DOHH2 (cell line): Measurements from ENCODE around the gene MTG1.

Experiments used
- H3F3A ChIP-seq: fragments of 200-600 bp; sonication (generic), shearing (Covaris generic); 2 replicates; pipeline ENCODE4 v1.6.0; 2016; ENCODE audit warnings: antibody characterized with exemption, mild to moderate bottlenecking; ENCODE audit not compliant: control insufficient read depth, insufficient read depth
- H3K27ac ChIP-seq: fragments of 200-600 bp; sonication (generic); 2 replicates; pipeline ENCODE4 v1.5.1; 2014; ENCODE audit warnings: low read depth, mild to moderate bottlenecking, low read length, moderate library complexity
- H3K27me3 ChIP-seq: fragments of 200-600 bp; sonication (generic); 2 replicates; pipeline ENCODE4 v1.6.1; 2014; ENCODE audit warnings: mild to moderate bottlenecking, low read length, mixed read lengths; ENCODE audit not compliant: control insufficient read depth
- H3K36me3 ChIP-seq: fragments of 200-600 bp; sonication (generic); 2 replicates; pipeline ENCODE4 v1.6.1; 2014; ENCODE audit warnings: mild to moderate bottlenecking, low read length, moderate library complexity, mixed read lengths; ENCODE audit not compliant: control insufficient read depth
- H3K4me1 ChIP-seq: fragments of 200-600 bp; sonication (generic); 2 replicates; pipeline ENCODE4 v1.6.1; 2014; ENCODE audit warnings: mild to moderate bottlenecking, low read length, mixed read lengths; ENCODE audit not compliant: control insufficient read depth
- H3K4me2 ChIP-seq: fragments of 200-600 bp; sonication (generic); 2 replicates; pipeline ENCODE4 v1.6.0; 2014; ENCODE audit warnings: mild to moderate bottlenecking, low read length, moderate library complexity
- H3K4me3 ChIP-seq: fragments of 200-600 bp; sonication (generic); 2 replicates; pipeline ENCODE4 v1.5.1; 2014; ENCODE audit warnings: mild to moderate bottlenecking, low read length, mixed read lengths
- H3K79me2 ChIP-seq: fragments of 200-600 bp; sonication (generic); 2 replicates; pipeline ENCODE4 v1.6.1; 2014; ENCODE audit warnings: mild to moderate bottlenecking, low read length, mixed read lengths; ENCODE audit not compliant: control insufficient read depth
- H3K9me2 ChIP-seq: fragments of 200-600 bp; sonication (generic); replicated peaks from 2 replicates; pipeline ENCODE4 v1.6.1; 2014; ENCODE audit warnings: mild to moderate bottlenecking, low read length, mixed read lengths; ENCODE audit not compliant: control insufficient read depth
- H3K9me3 ChIP-seq: fragments of 200-600 bp; sonication (generic); 2 replicates; pipeline ENCODE4 v1.6.1; 2014; ENCODE audit warnings: antibody characterized with exemption, low read length, mixed read lengths; ENCODE audit not compliant: control insufficient read depth, insufficient read depth
- H4K20me1 ChIP-seq: fragments of 200-600 bp; sonication (generic); 2 replicates; pipeline ENCODE4 v1.6.0; 2014; ENCODE audit warnings: low read depth, mild to moderate bottlenecking, antibody characterized with exemption, low read length, moderate library complexity; ENCODE audit not compliant: control insufficient read depth, insufficient read depth
- CTCF ChIP-seq: fragments of 200-600 bp; sonication (generic); IDR thresholded peaks from one replicate; pipeline ENCODE4 v1.5.1; 2014; ENCODE audit warnings: antibody characterized with exemption, mild to moderate bottlenecking, low read depth, low read length; ENCODE audit not compliant: poor library complexity, severe bottlenecking
- EZH2phosphoT487 ChIP-seq: fragments of 200-600 bp; sonication (generic); IDR thresholded peaks from 2 replicates; pipeline ENCODE4 v1.6.1; 2017; ENCODE audit warnings: borderline replicate concordance, mild to moderate bottlenecking, antibody characterized with exemption, low read length, moderate library complexity, mixed read lengths

MTG1 gene

GRCh38 chr10:133368153-133368552 is 25.8 kb upstream of the MTG1 start:
- Histone ChIP-seq H3K36me3 (peaks cover 15% of the 10 kb centered on the region; the same call in 1 of the 2 replicates), H3K9me2 (no peaks in the 10 kb centered on the region), H3K9me3 (no peaks in the 10 kb centered on the region), H3K4me1 (peaks cover 5% of the 10 kb centered on the region), H3K27me3 (no peaks in the 10 kb centered on the region), H3K79me2 (no peaks in the 10 kb centered on the region), H3K27ac (no peak overlapping the region), H4K20me1 (no peaks in the 10 kb centered on the region), H3K4me3 (no peak overlapping the region), H3K4me2 (no peak overlapping the region), H3F3A (no peaks in the 10 kb centered on the region)
- TF ChIP-seq EZH2phosphoT487, result no peak
- no peak for TF ChIP-seq CTCF

GRCh38 chr10:133370030-133370786 is 23.7 kb upstream of the MTG1 start:
- Histone ChIP-seq H3K79me2 (no peaks in the 10 kb centered on the region), H3K4me3 (no peak overlapping the region), H3K9me3 (no peaks in the 10 kb centered on the region), H4K20me1 (no peaks in the 10 kb centered on the region), H3K9me2 (no peaks in the 10 kb centered on the region), H3K27me3 (no peaks in the 10 kb centered on the region), H3K27ac (no peak overlapping the region), H3K4me2 (no peak overlapping the region), H3K36me3 (peaks cover 13% of the 10 kb centered on the region; the same call in 1 of the 2 replicates), H3K4me1 (peaks cover 11% of the 10 kb centered on the region), H3F3A (no peaks in the 10 kb centered on the region)
- TF ChIP-seq EZH2phosphoT487, result no peak
- TF ChIP-seq CTCF, result no peak

GRCh38 chr10:133372507-133372906 is 21.4 kb upstream of the MTG1 start:
- no peak overlapping the region for H3K27ac ChIP-seq
- peaks cover 5% of the 10 kb centered on the region; the same call in 1 of the 2 replicates for H3F3A ChIP-seq
- no peaks in the 10 kb centered on the region for H3K9me2 ChIP-seq
- H3K4me1 ChIP-seq, result peaks cover 11% of the 10 kb centered on the region
- peak overlapping the region; percentile 39 for H3K4me3 ChIP-seq
- H3K36me3 ChIP-seq, result no peaks in the 10 kb centered on the region; the same call in 1 of the 2 replicates
- peak overlapping the region; percentile 54 for H3K4me2 ChIP-seq
- no peaks in the 10 kb centered on the region for H4K20me1 ChIP-seq
- H3K79me2 ChIP-seq, result no peaks in the 10 kb centered on the region
- TF ChIP-seq CTCF (no peak), EZH2phosphoT487 (no peak)
- no peaks in the 10 kb centered on the region for H3K9me3 ChIP-seq
- 0 out of 2 replicates have a peak, but pooled peaks cover 3% of the 10 kb centered on the region for H3K27me3 ChIP-seq
